ENCODE data around the gene MYLIP.

- TF ChIP-seq CTCF (conservative IDR thresholded peaks at IDR 0.05; ENCODE audit: low read depth, low read length) (no peak), EZH2phosphoT487 (IDR thresholded peaks at IDR 0.05; ENCODE audit: borderline replicate concordance, low read length) (no peak), EZH2 (IDR thresholded peaks at IDR 0.05; ENCODE audit: low read length, unreplicated experiment) (no peak)
Measured at GRCh38 chr6:16108921-16109658, 19.8 kb upstream of the MYLIP start.

Measured in PC-3 (cell line).